Spinal cord (tissue), 4 donors: Measurements from ENCODE around the gene PEX11G. TPM values are rescaled to one million over a fixed set of nuclear protein-coding genes. Genes with fewer than 3 reads are reported as not detected.

Experiments used
- polyA plus RNA-seq, 2 donors: library from polyadenylated mRNA; unstranded; fragments of 120-200 nt; gene quantifications; one replicate each; pipeline ENCODE4 v1.2.1, GENCODE V29; 2013; ENCODE audit not compliant: insufficient read length in 2 of 2
- total RNA-seq, 2 donors: library from RNA; depleted of rRNA in 1 of 2; stranded (reverse); fragments of 120-200 nt in 1 of 2; fragments of >200 nt in 1 of 2; gene quantifications; one replicate each; pipeline versions ENCODE4 v1.2.3 to v1.2.4, GENCODE V29; 2013 to 2014

Gene PEX11G
- total and polyA plus RNA-seq, 4 donors: 1.7 to 6.0 (median 4.4) TPM

Other genes starting within 250 kb of the PEX11G start
- gene INSR, start 194.6 kb downstream of the PEX11G start, total RNA-seq: 10 to 100 TPM; 42.5 to 47.7 TPM
- 10 to 100 TPM; 15.3 to 23.9 TPM for gene INSR, start 194.6 kb downstream of the PEX11G start, polyA plus RNA-seq
- gene ARHGEF18, start 140.1 kb downstream of the PEX11G start, total RNA-seq: 10 to 100 TPM; 19.7 to 25.1 TPM
- 10 to 100 TPM; 32.1 to 36.2 TPM for gene ARHGEF18, start 140.1 kb downstream of the PEX11G start, polyA plus RNA-seq
- gene ZNF358, start 27.1 kb upstream of the PEX11G start, total RNA-seq: 10 to 100 TPM; 12.3 to 33.7 TPM
- 10 to 100 TPM; 85.6 to 96.0 TPM for gene ZNF358, start 27.1 kb upstream of the PEX11G start, polyA plus RNA-seq
- gene MCOLN1, start 33.6 kb upstream of the PEX11G start, total RNA-seq: 10 to 100 TPM in 1 of 2 donors, 1 to 10 TPM in 1; 9.3 to 10.7 TPM
- gene MCOLN1, start 33.6 kb upstream of the PEX11G start, polyA plus RNA-seq: 10 to 100 TPM; 39.9 to 45.4 TPM
- 10 to 100 TPM; 45.8 to 47.8 TPM for gene PNPLA6, start 46.7 kb upstream of the PEX11G start, total RNA-seq
- 10 to 100 TPM; 91.8 to 94.3 TPM for gene PNPLA6, start 46.7 kb upstream of the PEX11G start, polyA plus RNA-seq
- gene CAMSAP3, start 106.8 kb upstream of the PEX11G start, total RNA-seq: 1 to 10 TPM; 4.9 to 7.9 TPM
- gene CAMSAP3, start 106.8 kb upstream of the PEX11G start, polyA plus RNA-seq: 10 to 100 TPM; 41.4 to 45.8 TPM
- gene XAB2, start 140.5 kb upstream of the PEX11G start, total RNA-seq: 10 to 100 TPM; 18.6 to 29.3 TPM
- 10 to 100 TPM; 34.6 to 38.5 TPM for gene XAB2, start 140.5 kb upstream of the PEX11G start, polyA plus RNA-seq
- 100 to 1,000 TPM in 1 of 2 donors, 10 to 100 TPM in 1; 18.1 to 107 TPM for gene PET100, start 140.8 kb upstream of the PEX11G start, total RNA-seq
- 100 to 1,000 TPM; 118 to 145 TPM for gene PET100, start 140.8 kb upstream of the PEX11G start, polyA plus RNA-seq
- not detected for gene PCP2, start 144.7 kb upstream of the PEX11G start, total RNA-seq
- under 1 TPM in 1 of 2 donors, not detected in 1; 0.62 TPM for gene PCP2, start 144.7 kb upstream of the PEX11G start, polyA plus RNA-seq
- gene STXBP2, start 148.1 kb upstream of the PEX11G start, total RNA-seq: 1 to 10 TPM; 4.4 to 8.3 TPM
- 10 to 100 TPM; 12.9 to 14.0 TPM for gene STXBP2, start 148.1 kb upstream of the PEX11G start, polyA plus RNA-seq
- 1 to 10 TPM; 1.8 to 7.6 TPM for gene RETN, start 180.0 kb upstream of the PEX11G start, total RNA-seq
- gene RETN, start 180.0 kb upstream of the PEX11G start, polyA plus RNA-seq: under 1 TPM in 1 of 2 donors, not detected in 1; 0.74 TPM
- 1 to 10 TPM in 1 of 2 donors, not detected in 1; 1.7 TPM for gene MCEMP1, start 188.1 kb upstream of the PEX11G start, total RNA-seq
- under 1 TPM in 1 of 2 donors, not detected in 1; 0.41 TPM for gene MCEMP1, start 188.1 kb upstream of the PEX11G start, polyA plus RNA-seq
- 100 to 1,000 TPM in 1 of 2 donors, 10 to 100 TPM in 1; 24.5 to 165 TPM for gene TRAPPC5, start 191.8 kb upstream of the PEX11G start, total RNA-seq
- gene TRAPPC5, start 191.8 kb upstream of the PEX11G start, polyA plus RNA-seq: 10 to 100 TPM; 95.8 to 98.4 TPM
- gene FCER2, start 213.1 kb upstream of the PEX11G start, total RNA-seq: under 1 TPM; 0.50 to 0.59 TPM
- gene FCER2, start 213.1 kb upstream of the PEX11G start, polyA plus RNA-seq: under 1 TPM in 1 of 2 donors, not detected in 1; 0.27 TPM
- gene CLEC4G, start 243.1 kb upstream of the PEX11G start, total RNA-seq: under 1 TPM; 0.17 to 0.50 TPM
- 1 to 10 TPM; 1.5 to 2.1 TPM for gene CLEC4G, start 243.1 kb upstream of the PEX11G start, polyA plus RNA-seq